ENCODE measurements around the gene SLC41A3.
"Not testable (repeated sequence)": the region's sequence is repeated elsewhere in the genome, so short reads cannot be mapped to it uniquely, and the experiment has no call there.

The SLC41A3 gene

DNA sequence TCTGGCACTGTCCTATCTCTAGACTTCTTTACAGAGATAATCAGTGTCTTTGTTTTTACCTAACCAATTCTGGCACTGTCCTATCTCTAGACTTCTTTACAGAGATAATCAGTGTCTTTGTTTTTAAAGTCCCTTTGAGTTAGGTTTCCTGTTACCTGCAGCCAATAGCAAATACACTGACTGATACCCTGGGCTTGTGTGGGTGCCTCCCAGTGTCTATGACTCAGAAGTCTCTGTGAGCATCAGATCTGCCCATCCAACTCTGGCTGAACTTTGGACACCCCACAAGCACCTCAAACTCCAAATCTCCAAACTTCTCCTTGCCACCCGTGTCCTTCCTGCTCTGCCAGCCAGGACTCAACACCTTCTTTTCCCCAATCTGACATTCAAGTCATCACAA, 30.4 kb downstream of the SLC41A3 start:
- Histone ChIP-seq H3K27me3 (ENCODE audit: control insufficient read depth, insufficient read depth, low read length) (no peaks in the 10 kb centered on the region), H3K9ac (ENCODE audit: low read depth, low read length) (no peak overlapping the region), H3K4me3 (ENCODE audit: low read depth, low read length) (no peak overlapping the region), H3K9me3 (ENCODE audit: control insufficient read depth, insufficient read depth, low read length) (no peaks in the 10 kb centered on the region), H3K36me3 (ENCODE audit: control insufficient read depth, insufficient read depth, low read length) (no peaks in the 10 kb centered on the region), H3K4me1 (ENCODE audit: control insufficient read depth, insufficient read depth, low read length) (no peaks in the 10 kb centered on the region)

DNA sequence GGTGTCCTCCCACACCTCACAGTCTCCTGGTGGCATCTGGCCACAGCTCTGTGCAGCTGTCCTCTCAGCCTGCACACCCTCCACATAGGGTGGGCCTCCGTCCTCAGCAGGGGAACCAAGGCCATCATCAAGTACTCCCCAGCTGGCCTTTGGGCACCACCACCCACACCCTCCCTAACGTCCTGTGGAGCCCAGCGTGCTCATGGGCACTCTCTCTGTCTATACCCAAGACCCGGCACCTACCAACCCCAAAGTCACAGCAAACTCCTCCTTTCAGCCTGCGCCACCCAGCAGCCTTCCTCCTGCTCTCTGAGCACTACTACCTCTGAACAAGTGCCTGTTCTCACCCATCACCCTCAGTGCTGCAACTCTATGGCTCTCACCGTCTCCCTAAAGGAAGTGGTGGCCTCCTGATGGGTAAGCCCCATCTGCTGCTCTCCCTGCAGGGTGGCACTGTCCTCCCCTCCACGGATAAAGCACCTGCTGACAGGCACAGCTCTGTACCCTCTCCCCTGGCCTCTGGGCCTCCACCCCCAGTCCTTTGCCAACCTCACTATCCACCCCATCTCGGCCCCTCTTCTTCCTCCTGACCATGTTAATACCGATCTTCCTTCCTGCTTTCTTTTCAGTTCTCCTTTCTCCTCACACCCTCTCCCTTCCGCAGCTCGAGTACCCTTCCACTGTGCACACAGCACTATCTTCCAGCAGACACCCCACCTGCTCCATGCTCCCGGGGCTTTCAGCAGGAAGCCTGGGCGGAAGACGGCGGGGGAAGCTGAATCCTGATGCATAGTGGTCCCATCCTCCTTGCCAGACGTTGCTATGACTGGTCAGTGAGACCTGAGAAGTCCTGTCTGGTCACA, 31.5 kb downstream of the SLC41A3 start:
- H3K36me3 ChIP-seq (ENCODE audit: control insufficient read depth, insufficient read depth, low read length) = no peaks in the 10 kb centered on the region
- H3K9me3 ChIP-seq (ENCODE audit: control insufficient read depth, insufficient read depth, low read length) = no peaks in the 10 kb centered on the region
- no peaks in the 10 kb centered on the region for H3K27me3 ChIP-seq (ENCODE audit: control insufficient read depth, insufficient read depth, low read length)
- H3K4me1 ChIP-seq (ENCODE audit: control insufficient read depth, insufficient read depth, low read length) = no peaks in the 10 kb centered on the region
- no peak overlapping the region for H3K9ac ChIP-seq (ENCODE audit: low read depth, low read length)
- H3K4me3 ChIP-seq (ENCODE audit: low read depth, low read length) = no peak overlapping the region

DNA sequence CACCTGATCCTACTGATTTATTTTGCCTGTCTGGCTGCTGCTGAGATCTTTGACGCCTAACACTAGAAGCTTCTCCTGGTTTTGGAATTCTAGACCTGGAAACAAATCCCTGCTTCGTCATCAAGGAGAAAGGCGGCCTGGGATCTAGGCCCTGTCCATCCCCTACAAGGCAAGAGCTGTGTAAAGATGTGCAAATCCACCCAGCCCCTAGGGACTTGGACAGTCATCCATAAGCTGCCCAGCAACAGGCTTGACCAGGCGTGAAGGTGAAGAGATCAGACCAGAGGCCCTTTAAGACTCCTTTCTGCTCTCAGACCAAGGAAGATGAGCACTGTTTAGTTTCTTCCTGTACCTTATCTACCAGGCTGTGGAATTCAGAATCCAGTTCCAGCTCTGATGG, 32.2 kb downstream of the SLC41A3 start:
- Histone ChIP-seq H3K9me3 (ENCODE audit: control insufficient read depth, insufficient read depth, low read length) (no peaks in the 10 kb centered on the region), H3K4me1 (ENCODE audit: control insufficient read depth, insufficient read depth, low read length) (no peaks in the 10 kb centered on the region), H3K27me3 (ENCODE audit: control insufficient read depth, insufficient read depth, low read length) (no peaks in the 10 kb centered on the region), H3K4me3 (ENCODE audit: low read depth, low read length) (no peak overlapping the region), H3K9ac (ENCODE audit: low read depth, low read length) (no peak overlapping the region), H3K36me3 (ENCODE audit: control insufficient read depth, insufficient read depth, low read length) (no peaks in the 10 kb centered on the region)

DNA sequence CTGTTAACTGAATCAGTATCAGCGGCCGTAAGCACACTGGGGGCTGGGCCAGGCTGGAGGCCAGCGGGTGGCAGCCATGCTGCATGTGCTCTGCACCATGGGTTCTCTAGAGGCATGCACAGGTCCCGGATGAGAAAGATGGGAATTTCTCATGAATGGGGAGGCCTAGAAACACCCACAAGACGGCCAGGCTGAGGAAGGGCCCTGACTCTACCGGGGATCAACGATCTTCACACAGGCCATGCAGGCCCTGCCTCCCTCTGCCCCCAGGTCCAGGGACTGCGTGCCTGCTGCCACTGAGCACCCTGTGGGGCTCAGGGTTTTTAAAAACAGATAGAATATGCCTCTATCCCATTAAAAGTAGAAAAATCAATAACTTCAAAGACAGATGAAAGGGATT, 32.7 kb downstream of the SLC41A3 start:
- H3K27me3 ChIP-seq (ENCODE audit: control insufficient read depth, insufficient read depth, low read length) = no peaks in the 10 kb centered on the region
- H3K4me1 ChIP-seq (ENCODE audit: control insufficient read depth, insufficient read depth, low read length) = no peaks in the 10 kb centered on the region
- H3K9me3 ChIP-seq (ENCODE audit: control insufficient read depth, insufficient read depth, low read length) = no peaks in the 10 kb centered on the region
- H3K4me3 ChIP-seq (ENCODE audit: low read depth, low read length) = no peak overlapping the region
- no peak overlapping the region for H3K9ac ChIP-seq (ENCODE audit: low read depth, low read length)
- no peaks in the 10 kb centered on the region for H3K36me3 ChIP-seq (ENCODE audit: control insufficient read depth, insufficient read depth, low read length)

DNA sequence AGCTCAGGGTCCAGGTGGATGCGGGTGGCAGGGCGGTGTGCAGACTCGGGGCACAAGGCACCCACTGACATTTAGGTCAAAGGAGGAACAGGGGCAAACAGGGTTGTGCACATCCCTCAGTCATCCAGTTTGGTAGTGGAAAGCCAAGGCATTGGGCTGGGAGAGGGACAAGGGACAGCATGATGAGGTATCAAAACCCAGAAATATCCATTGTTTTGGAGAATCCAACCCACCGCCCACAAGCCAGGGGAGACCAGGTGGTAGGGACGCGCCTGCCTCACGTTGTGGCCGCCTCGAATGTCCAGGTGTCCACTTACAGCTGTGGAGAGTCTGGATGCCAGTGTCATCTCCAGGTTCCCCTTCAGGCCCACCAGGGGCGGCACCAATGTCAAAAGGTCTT, 33.3 kb downstream of the SLC41A3 start:
- Histone ChIP-seq H3K27me3 (ENCODE audit: control insufficient read depth, insufficient read depth, low read length) (no peaks in the 10 kb centered on the region), H3K9ac (ENCODE audit: low read depth, low read length) (no peak overlapping the region)

DNA sequence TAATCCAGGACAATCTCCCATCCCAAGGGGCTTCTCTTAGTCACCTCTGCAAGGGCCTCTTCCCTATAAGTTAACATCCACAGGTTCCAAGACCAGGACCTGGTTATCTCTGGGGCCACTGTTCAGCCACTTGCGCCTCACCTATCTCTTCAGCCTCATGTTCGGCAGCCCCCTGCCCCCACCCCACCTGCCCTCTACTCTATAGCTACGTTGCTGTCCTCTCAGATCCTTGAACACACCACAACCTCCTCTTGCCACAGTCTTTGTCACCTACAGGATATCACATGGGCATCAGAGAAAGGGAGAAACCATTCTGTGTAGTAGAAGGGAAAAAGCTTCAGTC, 33.9 kb downstream of the SLC41A3 start:
- Histone ChIP-seq H3K9ac (ENCODE audit: low read depth, low read length) (no peak overlapping the region), H3K36me3 (ENCODE audit: control insufficient read depth, insufficient read depth, low read length) (no peaks in the 10 kb centered on the region), H3K4me3 (ENCODE audit: low read depth, low read length) (no peak overlapping the region), H3K27me3 (ENCODE audit: control insufficient read depth, insufficient read depth, low read length) (no peaks in the 10 kb centered on the region), H3K9me3 (ENCODE audit: control insufficient read depth, insufficient read depth, low read length) (no peaks in the 10 kb centered on the region), H3K4me1 (ENCODE audit: control insufficient read depth, insufficient read depth, low read length) (no peaks in the 10 kb centered on the region)

More for the DNA sequence above, 33.3 kb downstream of the SLC41A3 start:
- H3K36me3 ChIP-seq (ENCODE audit: control insufficient read depth, insufficient read depth, low read length) = no peaks in the 10 kb centered on the region
- no peaks in the 10 kb centered on the region for H3K9me3 ChIP-seq (ENCODE audit: control insufficient read depth, insufficient read depth, low read length)
- H3K4me3 ChIP-seq (ENCODE audit: low read depth, low read length) = no peak overlapping the region
- no peaks in the 10 kb centered on the region for H3K4me1 ChIP-seq (ENCODE audit: control insufficient read depth, insufficient read depth, low read length)

DNA sequence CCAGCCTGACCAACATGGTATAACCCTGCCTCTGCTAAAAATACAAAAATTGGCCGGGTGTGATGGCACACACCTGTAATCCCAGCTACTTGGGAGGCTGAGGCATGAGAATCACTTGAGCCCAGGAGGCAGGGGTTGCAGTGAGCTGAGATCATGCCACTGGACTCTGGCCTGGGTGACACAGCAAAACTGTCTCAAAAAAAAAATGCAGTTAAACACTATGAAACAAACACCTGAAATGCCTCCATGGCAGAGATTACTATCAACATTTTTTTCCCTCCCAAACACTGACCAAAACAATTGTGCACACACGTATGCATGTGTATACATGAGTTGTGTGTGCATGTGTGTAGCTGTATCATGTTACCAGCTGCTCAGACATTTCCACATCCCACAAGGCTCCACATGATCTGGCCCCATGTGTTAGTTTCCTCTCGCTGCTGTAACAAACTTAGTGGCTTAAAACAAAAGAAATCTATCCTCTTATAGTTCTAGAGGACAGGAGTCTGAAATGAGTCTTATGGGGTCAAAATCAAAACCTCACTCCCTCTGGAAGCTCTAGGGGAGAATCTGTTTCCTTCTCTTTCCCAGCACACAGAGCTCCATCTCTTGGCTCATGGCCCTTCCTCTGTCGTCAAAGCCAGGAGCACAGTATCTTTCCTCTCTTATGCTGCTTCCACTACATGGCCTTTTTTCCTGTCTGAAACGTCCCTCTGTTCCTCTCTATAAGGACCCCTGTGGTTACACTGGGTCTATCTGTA, 34.5 kb downstream of the SLC41A3 start:
- H3K4me3 ChIP-seq (ENCODE audit: low read depth, low read length) = no peak overlapping the region
- H3K27me3 ChIP-seq (ENCODE audit: control insufficient read depth, insufficient read depth, low read length) = no peaks in the 10 kb centered on the region
- no peaks in the 10 kb centered on the region for H3K9me3 ChIP-seq (ENCODE audit: control insufficient read depth, insufficient read depth, low read length)
- H3K36me3 ChIP-seq (ENCODE audit: control insufficient read depth, insufficient read depth, low read length) = no peaks in the 10 kb centered on the region
- no peak overlapping the region for H3K9ac ChIP-seq (ENCODE audit: low read depth, low read length)
- H3K4me1 ChIP-seq (ENCODE audit: control insufficient read depth, insufficient read depth, low read length) = no peaks in the 10 kb centered on the region

DNA sequence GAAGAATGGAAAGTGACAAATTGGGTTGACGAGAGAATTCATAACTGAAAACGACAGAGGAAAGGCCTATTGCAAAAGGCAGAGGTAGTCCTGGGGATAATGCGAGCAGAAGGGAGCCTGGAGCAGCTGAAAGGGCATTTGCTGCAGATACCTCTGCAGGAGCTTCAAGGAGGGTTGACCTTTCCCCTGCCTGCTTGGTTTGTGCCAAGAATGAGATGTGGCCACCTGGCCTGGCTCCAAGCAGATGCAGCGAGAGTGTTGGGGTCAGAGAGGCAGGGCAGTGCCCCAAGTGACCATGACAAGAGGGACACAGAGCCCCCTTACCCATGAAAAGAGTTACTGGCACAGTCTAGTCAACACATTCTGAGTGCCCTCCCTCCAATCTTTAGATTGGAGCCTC, 43.5 kb downstream of the SLC41A3 start:
- Histone ChIP-seq H3K4me3 (ENCODE audit: low read depth, low read length) (no peak overlapping the region), H3K36me3 (ENCODE audit: control insufficient read depth, insufficient read depth, low read length) (peaks cover 2% of the 10 kb centered on the region), H3K9me3 (ENCODE audit: control insufficient read depth, insufficient read depth, low read length) (no peaks in the 10 kb centered on the region), H3K9ac (ENCODE audit: low read depth, low read length) (no peak overlapping the region), H3K4me1 (ENCODE audit: control insufficient read depth, insufficient read depth, low read length) (no peaks in the 10 kb centered on the region), H3K27me3 (ENCODE audit: control insufficient read depth, insufficient read depth, low read length) (no peaks in the 10 kb centered on the region)

DNA sequence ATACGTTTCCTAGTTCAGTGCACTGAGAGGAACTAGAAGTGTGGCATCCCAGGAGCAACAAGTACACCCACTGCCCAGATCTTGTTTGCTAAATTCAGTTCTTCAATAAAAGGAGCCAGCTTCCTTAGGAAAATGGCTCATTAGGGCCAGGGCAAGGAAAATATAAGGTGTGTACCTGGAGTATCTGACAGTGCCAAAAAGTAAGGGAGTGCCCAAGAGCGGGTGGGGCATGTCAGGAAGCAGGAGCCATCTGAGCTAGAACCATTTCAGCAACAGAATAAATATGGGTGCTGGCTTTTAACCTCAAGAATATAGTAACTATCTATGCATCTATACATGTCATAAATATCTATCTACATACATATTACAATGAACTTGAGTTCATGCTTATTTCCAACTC, 44.1 kb downstream of the SLC41A3 start:
- Histone ChIP-seq H3K9ac (ENCODE audit: low read depth, low read length) (no peak overlapping the region), H3K36me3 (ENCODE audit: control insufficient read depth, insufficient read depth, low read length) (peaks cover 2% of the 10 kb centered on the region), H3K27me3 (ENCODE audit: control insufficient read depth, insufficient read depth, low read length) (no peaks in the 10 kb centered on the region), H3K4me3 (ENCODE audit: low read depth, low read length) (no peak overlapping the region), H3K4me1 (ENCODE audit: control insufficient read depth, insufficient read depth, low read length) (no peaks in the 10 kb centered on the region), H3K9me3 (ENCODE audit: control insufficient read depth, insufficient read depth, low read length) (no peaks in the 10 kb centered on the region)

DNA sequence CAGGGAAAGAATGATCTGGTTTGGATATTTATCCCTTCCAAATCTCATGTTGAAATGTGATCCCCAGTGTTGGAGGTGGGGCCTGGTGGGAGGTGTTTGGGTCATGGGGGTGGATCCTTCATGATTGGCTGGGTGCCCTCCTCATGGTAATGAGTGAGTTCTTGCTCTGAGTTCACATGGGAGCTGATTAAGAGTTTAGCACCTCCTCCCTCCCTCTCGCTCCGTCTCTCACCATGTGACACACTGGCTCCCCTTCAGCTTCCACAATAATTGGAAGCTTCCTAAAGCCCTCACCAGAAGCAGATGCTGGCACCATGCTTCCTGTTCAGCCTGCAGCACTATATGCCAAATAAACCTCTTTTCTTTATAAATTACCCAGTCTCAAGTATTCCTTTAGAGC, 45.1 kb downstream of the SLC41A3 start:
- not testable (repeated sequence) for H3K36me3 ChIP-seq (ENCODE audit: control insufficient read depth, insufficient read depth, low read length); H3K9me3 ChIP-seq (ENCODE audit: control insufficient read depth, insufficient read depth, low read length); H3K4me3 ChIP-seq (ENCODE audit: low read depth, low read length); H3K4me1 ChIP-seq (ENCODE audit: control insufficient read depth, insufficient read depth, low read length); H3K9ac ChIP-seq (ENCODE audit: low read depth, low read length); H3K27me3 ChIP-seq (ENCODE audit: control insufficient read depth, insufficient read depth, low read length)

DNA sequence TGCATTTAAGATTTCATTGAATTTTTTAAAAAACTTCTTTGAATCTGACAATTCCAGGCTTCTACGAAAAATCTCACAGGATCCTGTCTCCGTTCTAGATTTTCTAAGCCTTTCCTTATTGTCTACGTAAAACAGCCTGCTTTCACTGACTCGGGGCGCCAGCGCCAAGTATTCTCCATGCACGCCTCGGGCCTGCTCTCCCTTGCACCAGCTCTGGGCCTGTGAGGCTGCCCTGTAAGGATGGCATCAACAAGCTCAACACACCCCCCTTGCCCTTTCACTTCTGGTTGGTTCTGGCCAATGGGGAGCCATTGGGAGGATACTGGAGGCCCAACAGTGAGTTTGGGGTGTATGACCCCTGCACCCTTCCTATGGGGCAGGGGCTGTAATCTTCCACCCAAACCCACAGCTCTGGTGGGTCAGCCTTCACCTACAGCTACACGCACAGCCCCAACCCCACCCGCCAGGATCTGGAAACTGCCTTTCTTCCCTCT, 47.8 kb downstream of the SLC41A3 start:
- H3K27me3 ChIP-seq (ENCODE audit: control insufficient read depth, insufficient read depth, low read length) = no peaks in the 10 kb centered on the region
- no peaks in the 10 kb centered on the region for H3K9me3 ChIP-seq (ENCODE audit: control insufficient read depth, insufficient read depth, low read length)
- peaks cover 5% of the 10 kb centered on the region for H3K36me3 ChIP-seq (ENCODE audit: control insufficient read depth, insufficient read depth, low read length)
- H3K9ac ChIP-seq (ENCODE audit: low read depth, low read length) = no peak overlapping the region
- H3K4me1 ChIP-seq (ENCODE audit: control insufficient read depth, insufficient read depth, low read length) = peaks cover 3% of the 10 kb centered on the region
- no peak overlapping the region for H3K4me3 ChIP-seq (ENCODE audit: low read depth, low read length)

Measured in iPS-15b (cell line).